Vagina (tissue), 2 donors: ENCODE results near the gene DMRTC2.

Source experiments
- POLR2A ChIP-seq, 2 donors: fragments of 450-650 bp; IDR thresholded peaks; one replicate each; pipeline ENCODE4 v1.6.1; 2017; ENCODE audit warnings: antibody characterized with exemption in 2 of 2, mild to moderate bottlenecking in 2 of 2, moderate library complexity in 2 of 2
- TF ChIP-seq, protein P1 (sequence below), 3 experiments: fragments of 450-650 bp in 2 of 3; fragments of 200-600 bp in 1 of 3; sonication (generic) in 1 of 3; IDR thresholded peaks; one replicate each; pipeline ENCODE4 v1.5.1; 2017 to 2019; ENCODE audit warnings: antibody characterized with exemption in 3 of 3, mild to moderate bottlenecking in 2 of 3, moderate library complexity in 2 of 3

DNA sequence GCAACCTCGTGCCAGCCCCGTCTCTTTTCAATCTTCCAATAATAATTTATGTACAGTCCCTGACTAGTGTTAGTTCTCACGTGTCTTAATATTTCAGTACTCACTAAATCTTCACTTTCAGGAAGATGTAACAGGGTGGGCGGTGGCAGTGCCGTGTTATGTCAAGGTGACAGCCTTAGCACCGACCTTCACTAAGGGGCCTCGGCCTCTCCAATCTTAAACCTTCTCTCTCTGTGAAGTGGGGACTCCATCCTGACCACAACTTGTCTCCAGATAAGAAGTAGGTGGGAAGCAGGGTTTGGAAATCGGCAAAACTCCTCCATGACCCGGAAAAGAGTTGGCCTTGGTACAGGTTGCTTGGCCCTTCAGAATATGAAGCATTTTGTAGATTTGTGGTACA, 17.0 kb downstream of the DMRTC2 start:
- TF ChIP-seq, protein P1, sequence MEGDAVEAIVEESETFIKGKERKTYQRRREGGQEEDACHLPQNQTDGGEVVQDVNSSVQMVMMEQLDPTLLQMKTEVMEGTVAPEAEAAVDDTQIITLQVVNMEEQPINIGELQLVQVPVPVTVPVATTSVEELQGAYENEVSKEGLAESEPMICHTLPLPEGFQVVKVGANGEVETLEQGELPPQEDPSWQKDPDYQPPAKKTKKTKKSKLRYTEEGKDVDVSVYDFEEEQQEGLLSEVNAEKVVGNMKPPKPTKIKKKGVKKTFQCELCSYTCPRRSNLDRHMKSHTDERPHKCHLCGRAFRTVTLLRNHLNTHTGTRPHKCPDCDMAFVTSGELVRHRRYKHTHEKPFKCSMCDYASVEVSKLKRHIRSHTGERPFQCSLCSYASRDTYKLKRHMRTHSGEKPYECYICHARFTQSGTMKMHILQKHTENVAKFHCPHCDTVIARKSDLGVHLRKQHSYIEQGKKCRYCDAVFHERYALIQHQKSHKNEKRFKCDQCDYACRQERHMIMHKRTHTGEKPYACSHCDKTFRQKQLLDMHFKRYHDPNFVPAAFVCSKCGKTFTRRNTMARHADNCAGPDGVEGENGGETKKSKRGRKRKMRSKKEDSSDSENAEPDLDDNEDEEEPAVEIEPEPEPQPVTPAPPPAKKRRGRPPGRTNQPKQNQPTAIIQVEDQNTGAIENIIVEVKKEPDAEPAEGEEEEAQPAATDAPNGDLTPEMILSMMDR (IDR thresholded peaks at IDR 0.05), result no peak
- no peak for TF ChIP-seq POLR2A (IDR thresholded peaks at IDR 0.05)
